Gastroesophageal sphincter (tissue), 3 donors: ENCODE measurements around the gene FAN1.

Experiments
- CTCF ChIP-seq, 4 experiments: fragments of 200-600 bp in 2 of 4; fragments of 450-650 bp in 2 of 4; sonication (generic) in 1 of 4; IDR thresholded peaks; one replicate each; pipeline ENCODE4 v1.5.1; 2017 to 2019; ENCODE audit warnings: antibody characterized with exemption in 4 of 4, mild to moderate bottlenecking in 2 of 4, moderate library complexity in 2 of 4
- EP300 ChIP-seq: sonication (generic); formaldehyde crosslinking; IDR thresholded peaks from one replicate; pipeline ENCODE4 v1.6.1; 2017; ENCODE audit warnings: antibody characterized with exemption, mild to moderate bottlenecking
- POLR2A ChIP-seq, 2 donors: fragments of 450-650 bp; IDR thresholded peaks; one replicate each; pipeline ENCODE4 v1.6.1; 2017; ENCODE audit warnings: antibody characterized with exemption in 2 of 2, mild to moderate bottlenecking in 2 of 2, moderate library complexity in 1 of 2
- POLR2AphosphoS5 ChIP-seq: sonication (generic); formaldehyde crosslinking; IDR thresholded peaks from one replicate; pipeline ENCODE4 v1.6.1; 2017; ENCODE audit warnings: antibody characterized with exemption

- TF ChIP-seq POLR2A (IDR thresholded peaks at IDR 0.05) (no peak), CTCF (IDR thresholded peaks at IDR 0.05) (no peak), POLR2AphosphoS5 (no peak), EP300 (no peak)
These were observed 37.8 kb downstream of the FAN1 start for GRCh38 chr15:30941520-30941919.
